Activated naive CD4-positive, alpha-beta T cell treated with anti-CD3 and anti-CD28 coated beads for 36 hours (primary cell): Measurements from ENCODE around the gene PITPNM2. TPM values are rescaled to one million over a fixed set of nuclear protein-coding genes. Genes with fewer than 3 reads are reported as not detected.
"Not testable (repeated sequence)": the region's sequence is repeated elsewhere in the genome, so short reads cannot be mapped to it uniquely, and the experiment has no call there.

Source experiments
- CTCF ChIA-PET: fragments of 350-600 bp; sonication (Branson Sonifier 250); formaldehyde crosslinking; loops from one replicate; lab custom pipeline; 2021; ENCODE audit warnings: antibody characterized with exemption; lab: Charles Lee
- DNase-seq: peaks from one replicate; pipeline ENCODE4 v3.0.0-alpha.2; 2020
- H3K27ac Mint-ChIP-seq: one replicate; pipeline ENCODE4 v1.8.0; 2021; ENCODE audit warnings: mild to moderate bottlenecking, mixed read lengths
- H3K27me3 Mint-ChIP-seq: one replicate; pipeline ENCODE4 v1.8.0; 2021; ENCODE audit warnings: low read depth, mixed read lengths
- H3K36me3 Mint-ChIP-seq: one replicate; pipeline ENCODE4 v1.8.0; 2021; ENCODE audit warnings: low read depth, mixed read lengths
- H3K4me1 Mint-ChIP-seq: one replicate; pipeline ENCODE4 v1.8.0; 2021; ENCODE audit warnings: low read depth, mixed read lengths
- H3K4me3 Mint-ChIP-seq: one replicate; pipeline ENCODE4 v1.8.0; 2021; ENCODE audit warnings: mild to moderate bottlenecking, moderate library complexity, mixed read lengths
- H3K9me3 Mint-ChIP-seq: one replicate; pipeline ENCODE4 v1.8.0; 2021; ENCODE audit warnings: mixed read lengths
- intact Hi-C: fragments of 100-400 bp; cut with micrococcal nuclease; formaldehyde crosslinking; loops from one replicate; pipeline ENCODE4 v1.15.1; 2023
- total RNA-seq, 2 experiments: library from RNA; stranded (reverse); gene quantifications; one replicate each; pipeline ENCODE4 v1.2.3, GENCODE V29; 2021

PITPNM2 gene
- total RNA-seq, 2 experiments from 2014 or later = 15.4 TPM

- CTCF ChIA-PET = interaction anchor here (0.7 to 2.1 kb wide), 2 partner anchors 34 to 39 kb away, joined by 3 to 9 read pairs; no protein-coding TSS in a partner anchor
- Mint-ChIP-seq H3K27me3 (no peaks in the 10 kb centered on the region), H3K4me3 (peak overlapping the region; percentile 40), H3K27ac (peak overlapping the region; percentile 68), H3K9me3 (no peaks in the 10 kb centered on the region), H3K4me1 (peaks cover 60% of the 10 kb centered on the region), H3K36me3 (peaks cover 1% of the 10 kb centered on the region)
- DNase-seq = peak; percentile 16
- intact Hi-C loops = loop anchor here (1.0 kb wide), 1 partner anchor 38 kb away; no protein-coding TSS in a partner anchor
These were observed 36.4 kb downstream of the PITPNM2 start for GRCh38 chr12:123114304-123115083.

- peaks cover 4% of the 10 kb centered on the region for H3K36me3 Mint-ChIP-seq
- DNase-seq = no peak
- intact Hi-C loops = no loop called here
- H3K27ac Mint-ChIP-seq = no peak overlapping the region
- CTCF ChIA-PET = no interaction called here
- H3K9me3 Mint-ChIP-seq = no peaks in the 10 kb centered on the region
- H3K27me3 Mint-ChIP-seq = no peaks in the 10 kb centered on the region
- H3K4me1 Mint-ChIP-seq = peaks cover 54% of the 10 kb centered on the region
- no peak overlapping the region for H3K4me3 Mint-ChIP-seq
These were observed 37.9 kb downstream of the PITPNM2 start for GRCh38 chr12:123113026-123113425.

DNA sequence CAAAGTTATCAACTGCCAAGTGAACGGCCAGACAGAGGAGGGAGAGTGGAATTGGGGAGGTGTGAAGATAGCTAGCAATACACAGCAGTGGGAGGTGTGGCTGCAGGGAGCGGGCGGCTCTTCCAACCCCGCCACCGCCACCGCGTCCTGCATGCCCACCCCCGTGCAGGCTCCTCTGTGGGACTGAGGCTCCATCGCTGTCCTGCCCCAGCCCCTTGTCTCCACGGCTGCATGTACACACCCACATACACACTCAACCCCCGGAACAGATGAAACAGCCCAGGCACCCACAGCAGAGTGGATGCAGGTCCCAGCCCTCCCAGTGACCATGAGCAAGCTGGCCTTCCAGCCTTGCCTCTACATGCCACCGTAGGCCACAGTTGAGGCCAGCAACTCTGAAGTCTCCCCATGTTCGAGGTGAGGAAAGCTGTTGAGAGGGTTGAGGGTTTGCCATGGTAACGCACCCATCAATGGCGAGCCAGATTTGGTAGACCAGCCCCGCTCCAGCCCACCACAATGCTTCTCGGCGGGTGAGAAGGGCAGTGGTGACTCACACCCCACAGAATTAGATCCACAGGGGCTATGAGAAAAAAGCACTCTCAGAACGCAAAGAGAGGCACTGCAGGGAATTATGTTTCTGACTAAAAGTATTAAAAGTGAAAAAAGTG is 39.3 kb downstream of the PITPNM2 start:
- H3K36me3 Mint-ChIP-seq = peaks cover 4% of the 10 kb centered on the region
- no peak overlapping the region for H3K27ac Mint-ChIP-seq
- no peak for DNase-seq
- peaks cover 59% of the 10 kb centered on the region for H3K4me1 Mint-ChIP-seq
- CTCF ChIA-PET = no interaction called here
- H3K4me3 Mint-ChIP-seq = no peak overlapping the region
- intact Hi-C loops = no loop called here
- no peaks in the 10 kb centered on the region for H3K27me3 Mint-ChIP-seq
- no peaks in the 10 kb centered on the region for H3K9me3 Mint-ChIP-seq

DNA sequence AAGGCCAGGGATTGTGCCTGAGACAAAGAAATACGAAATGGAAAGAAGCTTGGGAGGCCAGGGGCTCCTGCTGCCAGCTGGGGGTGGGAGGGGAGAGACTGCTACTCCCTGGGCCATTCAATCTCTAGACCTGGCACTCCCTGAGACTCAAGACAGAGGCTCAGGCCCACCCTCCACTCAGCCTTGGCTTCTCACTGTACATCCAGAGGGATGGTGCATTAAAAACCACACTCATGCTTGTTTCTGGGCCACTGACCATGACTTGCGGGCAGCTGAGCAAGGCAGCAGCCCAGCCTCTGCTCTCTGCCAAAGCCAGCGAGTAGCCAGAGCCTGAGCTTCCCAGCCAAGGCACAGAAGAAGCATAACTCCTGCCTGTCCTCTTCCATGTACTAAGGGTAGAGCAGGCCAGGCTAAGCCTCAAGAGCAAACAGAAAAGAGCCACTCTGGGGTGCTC is 41.5 kb downstream of the PITPNM2 start:
- no peak overlapping the region for H3K4me3 Mint-ChIP-seq
- no peaks in the 10 kb centered on the region for H3K9me3 Mint-ChIP-seq
- intact Hi-C loops = no loop called here
- CTCF ChIA-PET = no interaction called here
- H3K27me3 Mint-ChIP-seq = no peaks in the 10 kb centered on the region
- peaks cover 4% of the 10 kb centered on the region for H3K36me3 Mint-ChIP-seq
- DNase-seq = no peak
- H3K27ac Mint-ChIP-seq = no peak overlapping the region
- H3K4me1 Mint-ChIP-seq = peaks cover 56% of the 10 kb centered on the region

DNA sequence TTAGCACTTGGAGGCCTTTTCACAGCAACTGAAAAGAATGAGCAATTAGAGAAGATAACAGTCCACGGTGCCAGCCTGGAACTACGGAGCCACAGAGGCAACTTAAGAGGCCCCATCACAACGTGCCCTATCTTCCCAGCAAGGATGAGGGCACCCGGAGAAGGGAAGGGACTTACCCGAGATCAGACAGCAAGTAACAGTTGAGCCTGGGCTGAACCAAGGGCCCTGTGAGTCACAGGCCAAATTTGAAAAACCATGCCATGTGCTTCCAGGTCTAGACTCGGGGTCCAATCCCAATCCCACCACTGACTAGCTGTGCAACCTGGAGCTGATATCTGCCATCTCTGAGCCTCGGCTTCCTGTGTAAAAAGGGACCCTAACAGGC is 42.2 kb downstream of the PITPNM2 start:
- no peak overlapping the region for H3K4me3 Mint-ChIP-seq
- DNase-seq = no peak
- H3K4me1 Mint-ChIP-seq = peaks cover 53% of the 10 kb centered on the region
- H3K27me3 Mint-ChIP-seq = no peaks in the 10 kb centered on the region
- no peaks in the 10 kb centered on the region for H3K9me3 Mint-ChIP-seq
- CTCF ChIA-PET = no interaction called here
- H3K27ac Mint-ChIP-seq = no peak overlapping the region
- intact Hi-C loops = no loop called here
- H3K36me3 Mint-ChIP-seq = peaks cover 4% of the 10 kb centered on the region

DNA sequence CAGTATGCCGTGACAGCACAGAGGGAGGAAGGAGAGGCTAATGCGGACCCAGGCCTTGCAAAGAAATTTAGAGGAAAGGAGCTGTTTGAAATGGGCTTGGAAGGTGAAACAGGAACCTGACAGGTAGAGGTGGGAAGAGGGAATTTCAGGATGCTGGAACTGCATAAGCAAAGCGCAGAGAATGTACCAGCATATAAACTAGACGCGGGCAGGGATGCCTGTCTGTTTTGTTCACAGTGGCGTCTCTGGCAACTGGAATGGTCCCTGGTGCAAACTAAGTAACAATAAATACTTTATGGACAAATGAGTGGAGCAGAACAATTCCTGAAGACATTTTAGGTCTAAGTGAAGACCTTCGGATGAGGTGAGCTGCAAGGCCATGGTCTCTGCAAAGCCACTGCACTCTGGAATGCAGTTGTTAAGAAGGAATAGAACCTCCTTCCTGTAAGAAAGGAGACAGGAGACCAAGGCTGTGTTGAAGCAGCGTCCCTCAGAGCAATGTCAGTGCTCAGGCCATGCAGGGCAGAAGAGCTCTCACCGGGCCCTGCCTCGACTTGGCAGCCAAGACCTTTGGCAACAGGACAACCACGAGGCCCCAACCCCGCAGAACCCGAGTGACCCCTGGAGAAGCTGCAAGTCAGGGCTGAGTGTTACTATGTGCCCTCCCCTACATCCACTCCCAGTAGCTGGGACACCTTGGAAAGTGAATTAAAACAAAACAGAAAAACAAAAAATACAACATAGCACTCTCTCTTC is 42.8 kb downstream of the PITPNM2 start:
- no peaks in the 10 kb centered on the region for H3K27me3 Mint-ChIP-seq
- peaks cover 4% of the 10 kb centered on the region for H3K36me3 Mint-ChIP-seq
- no peak overlapping the region for H3K4me3 Mint-ChIP-seq
- CTCF ChIA-PET = interaction anchor here (1.3 to 1.4 kb wide), 2 partner anchors 9 to 130 kb away, joined by 3 to 5 read pairs; no protein-coding TSS in a partner anchor
- peaks cover 52% of the 10 kb centered on the region for H3K4me1 Mint-ChIP-seq
- no peak for DNase-seq
- peak overlapping the region; percentile 90 for H3K27ac Mint-ChIP-seq
- intact Hi-C loops = loop anchor here (1.0 kb wide), 1 partner anchor 32 kb away; no protein-coding TSS in a partner anchor
- H3K9me3 Mint-ChIP-seq = no peaks in the 10 kb centered on the region

DNA sequence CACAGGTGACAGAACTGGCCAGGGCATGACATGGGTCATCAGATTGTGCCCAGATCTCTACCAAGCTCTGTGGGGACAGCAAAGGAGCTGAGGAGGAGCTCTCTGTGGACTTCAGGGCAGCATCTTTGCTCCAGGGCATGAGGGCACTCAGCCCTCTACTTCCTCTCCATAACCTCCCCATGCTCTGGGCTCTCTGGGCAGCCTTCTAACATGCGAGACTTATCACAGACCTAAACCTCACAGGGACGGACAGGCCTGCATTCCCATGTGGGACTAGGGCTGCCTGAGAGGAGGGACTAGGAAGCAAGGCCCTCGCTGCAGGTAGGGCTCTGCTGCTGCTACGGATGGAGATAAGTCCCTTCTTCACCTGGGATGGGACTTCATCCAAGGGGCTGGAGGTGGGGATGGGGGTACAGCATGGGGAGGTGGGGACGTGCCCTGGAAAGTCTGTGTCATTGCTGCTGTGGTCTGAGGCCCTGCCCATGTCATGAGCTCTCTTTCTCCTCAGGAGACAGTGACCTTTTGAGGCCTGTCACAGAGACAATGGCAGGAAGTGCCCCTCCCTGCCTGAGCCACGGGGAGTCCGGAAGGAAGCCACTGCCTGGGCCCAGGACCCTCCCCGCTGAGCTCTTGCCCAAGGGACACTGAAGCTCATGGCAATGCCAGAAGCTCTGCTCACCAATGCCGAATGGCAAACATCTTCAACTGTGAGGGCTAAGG is 44.1 kb downstream of the PITPNM2 start:
- Mint-ChIP-seq H3K27ac (peak overlapping the region; percentile 90), H3K4me1 (peaks cover 57% of the 10 kb centered on the region), H3K9me3 (no peaks in the 10 kb centered on the region), H3K4me3 (peak overlapping the region; percentile 55), H3K36me3 (peaks cover 4% of the 10 kb centered on the region), H3K27me3 (no peaks in the 10 kb centered on the region)
- intact Hi-C loops = loop anchor here (1.0 kb wide), 1 partner anchor 30 kb away; no protein-coding TSS in a partner anchor
- peak; percentile 86 for DNase-seq
- CTCF ChIA-PET = interaction anchor here (0.9 to 1.4 kb wide), 5 partner anchors 10 to 131 kb away, joined by 3 to 5 read pairs (median 4); no protein-coding TSS in a partner anchor

DNA sequence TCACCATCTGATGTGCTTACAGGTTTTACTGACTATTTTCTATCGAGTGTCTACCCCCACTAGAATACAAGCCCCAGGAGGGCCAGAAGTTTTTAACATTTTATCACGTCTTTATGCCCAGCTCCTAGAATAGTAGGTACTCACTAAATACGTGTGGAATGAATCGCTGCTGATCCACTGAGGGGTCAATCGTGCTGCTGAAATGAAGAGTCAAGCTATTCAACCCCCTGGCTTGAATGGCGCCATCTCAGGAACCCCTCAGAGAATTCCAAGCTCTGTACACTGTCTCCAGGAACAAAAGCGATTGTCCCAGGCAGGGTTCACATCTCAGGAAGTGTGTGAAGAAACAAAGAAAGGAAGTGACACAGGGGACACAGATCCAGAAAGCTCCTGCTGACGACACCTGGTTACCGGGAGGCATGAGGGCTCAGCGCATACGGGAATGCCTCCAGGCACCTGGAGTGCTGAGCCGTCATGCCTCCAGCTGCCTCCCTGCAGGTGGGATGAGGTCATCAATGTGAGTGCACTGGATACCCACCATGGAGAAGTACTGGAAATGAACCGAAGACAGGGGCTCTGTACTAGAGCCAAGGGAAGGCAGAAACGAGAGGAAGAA is 45.6 kb downstream of the PITPNM2 start:
- Mint-ChIP-seq H3K4me1 (peaks cover 54% of the 10 kb centered on the region), H3K4me3 (no peak overlapping the region), H3K27ac (peak overlapping the region; percentile 90), H3K9me3 (no peaks in the 10 kb centered on the region), H3K27me3 (no peaks in the 10 kb centered on the region), H3K36me3 (peaks cover 4% of the 10 kb centered on the region)
- CTCF ChIA-PET = interaction anchor here (1.0 kb wide), 1 partner anchor 94 kb away, joined by 3 read pairs; no protein-coding TSS in a partner anchor
- intact Hi-C loops = no loop called here
- no peak for DNase-seq

- Mint-ChIP-seq H3K36me3 (peaks cover 4% of the 10 kb centered on the region), H3K4me3 (no peak overlapping the region), H3K4me1 (peaks cover 54% of the 10 kb centered on the region), H3K27ac (no peak overlapping the region), H3K9me3 (no peaks in the 10 kb centered on the region), H3K27me3 (no peaks in the 10 kb centered on the region)
- CTCF ChIA-PET = interaction anchor here (1.0 kb wide), 1 partner anchor 94 kb away, joined by 3 read pairs; no protein-coding TSS in a partner anchor
- DNase-seq = no peak
- intact Hi-C loops = no loop called here
These were observed 46.1 kb downstream of the PITPNM2 start for GRCh38 chr12:123104809-123105208.

GRCh38 chr12:123104094-123104493 is 46.8 kb downstream of the PITPNM2 start:
- H3K36me3 Mint-ChIP-seq, H3K27ac Mint-ChIP-seq, H3K4me3 Mint-ChIP-seq, H3K9me3 Mint-ChIP-seq, CTCF ChIA-PET, intact Hi-C loops, H3K27me3 Mint-ChIP-seq, DNase-seq: not testable (repeated sequence)
- peaks cover 54% of the 10 kb centered on the region for H3K4me1 Mint-ChIP-seq

GRCh38 chr12:123102781-123103503 is 47.9 kb downstream of the PITPNM2 start:
- Mint-ChIP-seq H3K4me3 (no peak overlapping the region), H3K4me1 (peaks cover 48% of the 10 kb centered on the region), H3K36me3 (no peaks in the 10 kb centered on the region), H3K9me3 (no peaks in the 10 kb centered on the region), H3K27ac (peak overlapping the region; percentile 38), H3K27me3 (no peaks in the 10 kb centered on the region)
- CTCF ChIA-PET = interaction anchor here (1.4 kb wide), 1 partner anchor 28 kb away, joined by 4 read pairs; no protein-coding TSS in a partner anchor
- no peak for DNase-seq
- intact Hi-C loops = no loop called here
